Muscle layer of colon (tissue), 2 donors: ENCODE data around the gene TFE3.
A peak's percentile ranks its signal among the peaks of the same experiment; 100 is the strongest.

Experiments
- H3K27ac ChIP-seq: one replicate; pipeline ENCODE4 v1.7.0; 2013; ENCODE audit warnings: low read depth, mild to moderate bottlenecking, low read length, moderate library complexity
- H3K27me3 ChIP-seq, 2 donors: one replicate each; pipeline ENCODE4 v1.7.0; 2013; ENCODE audit warnings: low read length in 2 of 2, mild to moderate bottlenecking in 2 of 2; ENCODE audit not compliant: insufficient read depth in 2 of 2, control insufficient read depth in 1 of 2
- H3K36me3 ChIP-seq: one replicate; pipeline ENCODE4 v1.7.0; 2013; ENCODE audit warnings: mild to moderate bottlenecking, low read length; ENCODE audit not compliant: insufficient read depth
- H3K4me1 ChIP-seq: one replicate; pipeline ENCODE4 v1.7.0; 2013; ENCODE audit warnings: mild to moderate bottlenecking, low read length; ENCODE audit not compliant: insufficient read depth
- H3K4me3 ChIP-seq, 2 donors: one replicate each; pipeline ENCODE4 v1.7.0; 2013; ENCODE audit warnings: low read length in 2 of 2, low read depth in 1 of 2, mild to moderate bottlenecking in 1 of 2, moderate library complexity in 1 of 2
- H3K9ac ChIP-seq: one replicate; pipeline ENCODE4 v1.7.0; 2013; ENCODE audit warnings: low read length
- H3K9me3 ChIP-seq: one replicate; pipeline ENCODE4 v1.7.0; 2013; ENCODE audit warnings: mild to moderate bottlenecking, low read length
- donor health status: abdominal sarcoma.
- donor health status: Adenocarcinoma of cecum.

The TFE3 gene

GRCh38 chrX:49043220-49043986 is at the start of gene TFE3:
TSS of gene TFE3 (minus strand) at chrX:49043357. CDS start at chrX:49043226, 131 bp downstream.
- Histone ChIP-seq H3K27ac (peak within 1 kb of the TSS; percentile 88), H3K9me3 (no peaks in the 10 kb centered on the region), H3K4me3 (peak within 1 kb of the TSS; percentile 69 to 77), H3K4me1 (peaks cover 16% of the 10 kb centered on the region), H3K27me3 (peaks cover 0 to 4% of the 10 kb centered on the region in 2 donors), H3K36me3 (peaks cover 5% of the 10 kb centered on the region), H3K9ac (peak within 1 kb of the TSS; percentile 81)

GRCh38 chrX:49089553-49089952 is 46.4 kb upstream of the TFE3 start:
- Histone ChIP-seq H3K9ac (no peak overlapping the region), H3K27ac (no peak overlapping the region), H3K4me3 (no peak overlapping the region), H3K27me3 (no peaks in the 10 kb centered on the region), H3K9me3 (no peaks in the 10 kb centered on the region), H3K4me1 (no peaks in the 10 kb centered on the region), H3K36me3 (no peaks in the 10 kb centered on the region)

DNA sequence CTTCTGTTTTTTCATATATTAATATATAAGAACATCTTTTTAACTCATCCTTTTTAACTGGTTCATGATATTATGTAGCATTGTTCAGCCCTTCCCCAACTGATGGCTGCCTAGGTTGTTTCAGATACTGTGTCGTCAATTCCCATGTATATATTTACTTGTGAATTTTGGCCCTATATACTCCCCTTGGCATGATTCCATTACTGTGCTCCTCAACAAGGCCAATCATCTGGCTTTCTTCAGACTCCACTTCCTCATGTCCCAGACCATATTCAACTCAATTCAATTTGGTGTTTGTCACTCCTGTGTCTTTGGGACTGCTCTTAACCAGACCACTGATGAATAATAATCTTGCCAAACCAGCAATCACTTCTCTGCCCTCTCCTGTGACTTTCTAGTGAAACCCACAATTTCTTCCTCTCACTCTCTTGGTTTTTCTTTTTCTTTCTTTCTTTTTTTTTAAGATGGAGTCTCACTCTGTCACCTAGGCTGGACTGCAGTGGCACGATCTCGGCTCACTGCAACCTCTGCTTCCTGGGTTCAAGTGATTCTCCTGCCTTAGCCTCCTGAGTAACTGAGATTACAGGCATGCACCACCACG is 39.2 kb upstream of the TFE3 start:
- no peak overlapping the region for H3K9ac ChIP-seq
- no peak overlapping the region for H3K4me3 ChIP-seq
- H3K9me3 ChIP-seq = no peaks in the 10 kb centered on the region
- no peak overlapping the region for H3K27ac ChIP-seq
- H3K4me1 ChIP-seq = peaks cover 8% of the 10 kb centered on the region
- peaks cover 7% of the 10 kb centered on the region for H3K36me3 ChIP-seq
- H3K27me3 ChIP-seq = no peaks in the 10 kb centered on the region

DNA sequence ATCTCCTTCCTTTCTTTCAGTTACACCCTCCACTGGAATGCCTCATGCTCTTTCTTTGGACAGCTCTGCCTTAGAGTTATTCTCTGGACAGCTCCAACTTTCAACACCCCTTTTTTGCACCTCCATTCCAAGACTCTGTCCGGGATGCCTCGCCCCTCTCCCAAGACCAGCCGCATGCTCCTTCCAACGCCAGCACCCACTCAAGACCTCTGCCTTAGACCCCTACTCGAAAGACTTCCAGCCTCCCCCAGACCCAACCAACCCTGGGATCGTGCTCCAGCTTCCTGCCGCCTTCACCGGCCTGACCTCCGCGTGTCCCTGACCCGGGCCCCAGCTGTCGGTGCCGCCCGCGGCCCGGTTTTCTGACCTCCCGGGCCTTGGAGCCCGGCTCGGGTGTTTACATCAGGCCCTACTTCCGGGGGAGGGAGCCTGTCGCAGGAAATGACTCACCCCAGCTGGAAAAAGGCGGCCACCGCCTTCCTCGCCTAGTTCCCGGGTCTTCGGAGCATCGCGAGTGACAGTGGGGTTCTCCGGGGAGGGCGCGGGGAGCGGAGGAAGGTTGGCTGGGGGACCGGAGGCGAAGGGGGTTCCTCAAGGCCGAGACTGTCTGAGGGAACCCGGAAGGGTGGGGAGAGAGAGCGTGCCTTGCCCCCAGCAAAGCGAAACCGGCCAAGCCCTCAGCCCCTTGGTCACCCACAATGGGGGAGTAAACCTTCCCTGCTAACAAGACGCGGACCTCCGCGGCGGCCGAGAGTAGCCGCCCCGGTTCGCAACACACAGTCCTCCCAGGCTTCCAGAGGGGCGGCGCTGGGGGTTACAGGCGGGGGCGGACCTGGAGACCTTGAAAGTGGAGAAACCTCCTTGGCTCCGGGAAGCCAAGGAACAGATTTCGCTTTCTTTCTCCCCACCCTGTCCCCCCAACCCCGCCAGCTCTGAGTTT is 36.6 kb upstream of the TFE3 start, which contains the start of gene WDR45:
Gene WDR45 (minus strand): TSS at position 399 of the 940 bp plus-strand sequence. CDS start 1,792 bp downstream, outside the sequence.
- no peaks in the 10 kb centered on the region for H3K9me3 ChIP-seq
- H3K4me1 ChIP-seq = peaks cover 8% of the 10 kb centered on the region
- H3K4me3 ChIP-seq = peak within 1 kb of the TSS; percentile 52 to 77
- H3K9ac ChIP-seq = peak within 1 kb of the TSS; percentile 92
- no peaks in the 10 kb centered on the region for H3K27me3 ChIP-seq
- peak within 1 kb of the TSS; percentile 99 for H3K27ac ChIP-seq
- H3K36me3 ChIP-seq = peaks cover 23% of the 10 kb centered on the region

DNA sequence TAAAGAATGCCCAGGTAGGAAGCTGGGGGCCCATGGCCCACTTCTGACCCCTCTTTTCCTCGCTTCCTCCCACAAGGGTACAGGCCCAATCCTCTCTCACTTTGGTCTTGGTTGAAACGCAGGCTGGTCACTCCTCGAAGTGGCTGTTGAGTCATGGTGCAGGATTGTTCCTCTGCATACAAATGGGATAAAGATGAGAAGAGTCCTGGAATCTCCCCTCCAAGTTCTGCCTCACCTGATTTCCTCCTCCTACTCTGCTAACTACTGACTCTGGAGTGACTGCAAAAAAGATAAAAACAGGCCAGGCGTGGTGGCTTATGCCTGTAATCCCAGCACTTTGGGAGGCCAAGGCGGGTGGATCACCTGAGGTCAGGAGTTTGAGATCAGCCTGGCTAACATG is 34.8 kb upstream of the TFE3 start:
- H3K9ac ChIP-seq = no peak overlapping the region
- H3K4me3 ChIP-seq = no peak overlapping the region
- peaks cover 15% of the 10 kb centered on the region for H3K4me1 ChIP-seq
- no peak overlapping the region for H3K27ac ChIP-seq
- H3K27me3 ChIP-seq = peaks cover 0 to 7% of the 10 kb centered on the region in 2 donors
- H3K9me3 ChIP-seq = no peaks in the 10 kb centered on the region
- peaks cover 23% of the 10 kb centered on the region for H3K36me3 ChIP-seq

GRCh38 chrX:49075347-49075746 is 32.2 kb upstream of the TFE3 start:
- Histone ChIP-seq H3K36me3 (peaks cover 23% of the 10 kb centered on the region), H3K27me3 (peaks cover 0 to 7% of the 10 kb centered on the region in 2 donors), H3K27ac (no peak overlapping the region), H3K9me3 (no peaks in the 10 kb centered on the region), H3K4me3 (no peak overlapping the region), H3K9ac (no peak overlapping the region), H3K4me1 (peaks cover 17% of the 10 kb centered on the region)

- peak within 1 kb of the TSS; percentile 11 for H3K9ac ChIP-seq
- H3K4me3 ChIP-seq = peak within 1 kb of the TSS; percentile 42 to 70
- H3K36me3 ChIP-seq = peaks cover 23% of the 10 kb centered on the region
- H3K4me1 ChIP-seq = peaks cover 13% of the 10 kb centered on the region
- H3K27ac ChIP-seq = peak within 1 kb of the TSS; percentile 75
- H3K9me3 ChIP-seq = no peaks in the 10 kb centered on the region
- peaks cover 0 to 7% of the 10 kb centered on the region in 2 donors for H3K27me3 ChIP-seq
These were observed 30.7 kb upstream of the TFE3 start, which contains the start of gene PRAF2 for GRCh38 chrX:49073601-49074575. TSS of gene PRAF2 (minus strand) at chrX:49074002. CDS start at chrX:49073987, 15 bp downstream.

GRCh38 chrX:49072712-49073095 is 29.5 kb upstream of the TFE3 start:
- peaks cover 0 to 7% of the 10 kb centered on the region in 2 donors for H3K27me3 ChIP-seq
- peaks cover 9% of the 10 kb centered on the region for H3K4me1 ChIP-seq
- peak overlapping the region in 1 of 2 donors; percentile 70 for H3K4me3 ChIP-seq
- no peaks in the 10 kb centered on the region for H3K9me3 ChIP-seq
- peak overlapping the region; percentile 11 for H3K9ac ChIP-seq
- peaks cover 20% of the 10 kb centered on the region for H3K36me3 ChIP-seq
- H3K27ac ChIP-seq = no peak overlapping the region

DNA sequence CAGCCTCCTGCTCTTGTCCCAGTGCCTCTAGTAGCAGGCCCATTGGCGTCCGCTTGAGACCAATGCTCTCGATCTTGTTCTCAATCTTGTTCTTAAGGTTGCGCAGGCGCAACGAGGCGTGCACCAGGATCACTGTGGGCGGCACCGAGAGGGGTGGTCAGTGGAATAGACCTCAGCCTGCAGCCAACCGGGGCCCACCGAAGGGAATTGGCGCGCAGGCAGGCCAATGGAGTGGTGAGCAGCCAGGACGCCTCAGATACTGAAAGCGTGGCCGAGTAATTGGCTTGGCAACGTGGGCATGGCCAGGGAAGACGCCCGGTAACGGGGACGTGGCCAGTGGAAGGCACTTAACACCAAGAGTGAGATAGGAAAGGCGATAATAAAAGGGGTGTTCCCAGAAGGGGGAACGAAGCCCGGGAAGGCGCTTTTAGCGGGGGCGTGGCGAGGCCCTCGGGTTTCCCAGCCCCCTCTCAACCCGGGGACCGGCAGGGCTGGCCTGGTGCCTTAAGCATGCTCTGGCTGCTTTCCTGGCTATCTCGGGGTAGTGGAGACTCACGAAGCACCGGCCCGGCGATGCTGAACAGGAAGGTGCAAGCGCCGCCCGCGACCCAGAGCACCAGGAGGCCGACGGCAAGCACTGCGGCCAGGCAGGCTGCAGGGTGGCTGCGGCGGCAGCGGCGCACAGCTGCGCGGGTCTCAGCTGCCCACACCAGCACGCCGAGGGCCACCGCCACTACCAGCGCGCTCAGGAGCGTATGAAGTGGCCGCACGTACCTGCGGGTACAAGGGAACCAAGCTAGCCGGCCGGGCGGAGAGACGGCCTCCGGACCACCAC is 28.9 kb upstream of the TFE3 start:
- no peaks in the 10 kb centered on the region for H3K9me3 ChIP-seq
- no peak overlapping the region for H3K9ac ChIP-seq
- H3K27ac ChIP-seq = peak overlapping the region; percentile 48
- peak overlapping the region; percentile 36 to 70 for H3K4me3 ChIP-seq
- peaks cover 0 to 7% of the 10 kb centered on the region in 2 donors for H3K27me3 ChIP-seq
- H3K36me3 ChIP-seq = peaks cover 14% of the 10 kb centered on the region
- H3K4me1 ChIP-seq = peaks cover 9% of the 10 kb centered on the region
